Sigmoid colon (tissue), 7 donors: ENCODE data around the gene RBBP8. TPM values are rescaled to one million over a fixed set of nuclear protein-coding genes. Genes with fewer than 3 reads are reported as not detected.

Experiments used
- DNase-seq: peaks from one replicate; pipeline ENCODE4 v3.0.0-alpha.2; 2019
- H3K27ac ChIP-seq, 4 donors: fragments of 200-600 bp; sonication (generic); one replicate each; pipeline ENCODE4 v1.5.1; 2016 to 2019; ENCODE audit warnings: mild to moderate bottlenecking in 1 of 4
- H3K27me3 ChIP-seq, 3 donors: fragments of 200-600 bp; sonication (generic); one replicate each; pipeline ENCODE4 v1.5.1; 2019; ENCODE audit warnings: mild to moderate bottlenecking in 1 of 3
- H3K36me3 ChIP-seq, 4 donors: fragments of 200-600 bp; sonication (generic); one replicate each; pipeline ENCODE4 v1.5.1; 2016 to 2019
- H3K4me1 ChIP-seq, 4 donors: fragments of 200-600 bp; sonication (generic); one replicate each; pipeline ENCODE4 v1.5.1; 2017 to 2019
- H3K4me3 ChIP-seq, 4 donors: fragments of 200-600 bp; sonication (generic); one replicate each; pipeline ENCODE4 v1.5.1; 2017 to 2019; ENCODE audit warnings: mild to moderate bottlenecking in 2 of 4, moderate library complexity in 1 of 4
- H3K9me3 ChIP-seq, 4 donors: fragments of 200-600 bp in 3 of 4; sonication (generic) in 3 of 4; one replicate each; pipeline versions ENCODE4 v1.5.1 to v1.6.1; 2013 to 2019
- EP300 ChIP-seq, 4 donors: sonication (generic); formaldehyde crosslinking; IDR thresholded peaks; one replicate each; pipeline ENCODE4 v1.6.1; 2017; ENCODE audit warnings: antibody characterized with exemption in 4 of 4
- POLR2A ChIP-seq, 2 donors: fragments of 450-650 bp; IDR thresholded peaks; one replicate each; pipeline ENCODE4 v1.6.1; 2016; ENCODE audit warnings: antibody characterized with exemption in 2 of 2, mild to moderate bottlenecking in 2 of 2, moderate library complexity in 2 of 2
- POLR2AphosphoS5 ChIP-seq, 4 donors: sonication (generic); formaldehyde crosslinking; IDR thresholded peaks; one replicate each; pipeline ENCODE4 v1.6.1; 2017; ENCODE audit warnings: antibody characterized with exemption in 4 of 4
- WGBS, 2 donors: extraction: QIAGEN DNeasy Blood & Tissue Kit; methylation state at CpG; one replicate each; pipeline ENCODE4 v1.1.7; 2013; 5-methylcytosine and 5-hydroxymethylcytosine counted together
- intact Hi-C: fragments of 100-400 bp; cut with DNase I; formaldehyde crosslinking; loops from one replicate; pipeline ENCODE4 v1.15.1; 2023
- polyA plus RNA-seq, 3 donors: library from polyadenylated mRNA; stranded (reverse); fragments of 200-250 nt; gene quantifications; one replicate each; pipeline ENCODE4 v1.2.3, GENCODE V29; 2013
- small RNA-seq, 3 donors: library from RNA; depleted of rRNA; stranded (forward); fragments of <200 nt; gene quantifications; one replicate each; pipeline ENCODE3, GENCODE V24; 2016
- total RNA-seq, 4 donors: library from RNA; depleted of rRNA; stranded (reverse); fragments of >200 nt; gene quantifications; one replicate each; pipeline ENCODE4 v1.1.0, GENCODE V29; 2016
- TF ChIP-seq, protein P1 (sequence below), 4 experiments: fragments of 450-650 bp in 3 of 4; fragments of 200-600 bp in 1 of 4; IDR thresholded peaks; one replicate each; pipeline ENCODE4 v1.5.1; 2016 to 2019; ENCODE audit warnings: antibody characterized with exemption in 4 of 4, mild to moderate bottlenecking in 3 of 4, moderate library complexity in 2 of 4
- donor health status: healthy with polysubstance abuse.
- donor health status: Bipolar disorder and iron deficiency.
- donor health status: healthy.

Gene RBBP8
- total and polyA plus RNA-seq, 7 donors, result 10.3 to 30.7 (median 22.7) TPM

DNA sequence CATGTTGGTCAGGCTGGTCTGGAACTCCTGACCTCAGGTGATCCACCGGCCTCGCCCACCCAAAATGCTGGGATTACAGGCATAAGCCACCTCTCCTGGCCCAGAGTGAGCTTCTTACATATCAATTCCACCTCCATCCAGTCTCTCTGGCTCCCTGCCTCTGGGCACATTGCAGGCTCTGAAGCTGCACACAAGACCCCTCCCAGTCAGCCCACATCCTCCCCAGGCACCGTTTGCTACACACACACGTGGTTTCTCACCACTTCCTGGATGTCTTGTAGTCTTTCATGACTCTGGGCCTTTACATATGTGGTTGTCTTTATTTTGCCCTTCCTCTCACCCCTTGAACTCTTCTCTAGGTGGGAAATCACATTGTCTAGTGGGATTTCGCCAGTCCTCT is 138.2 kb downstream of the RBBP8 start:
- intact Hi-C loops, result no loop called here
- 45 to 69% methylated on average over 5 of the region's 5 CpGs for WGBS, 2 donors
- peak; percentile 70 for DNase-seq

GRCh38 chr18:23072079-23072478 is 139.0 kb downstream of the RBBP8 start:
- Histone ChIP-seq H3K36me3 (no peaks in the 10 kb centered on the region), H3K27me3 (no peaks in the 10 kb centered on the region), H3K9me3 (no peaks in the 10 kb centered on the region), H3K4me1 (no peaks in the 10 kb centered on the region), H3K4me3 (no peak overlapping the region), H3K27ac (no peak overlapping the region)
- TF ChIP-seq POLR2A (IDR thresholded peaks at IDR 0.05) (no peak), POLR2AphosphoS5 (IDR thresholded peaks at IDR 0.05) (no peak), EP300 (IDR thresholded peaks at IDR 0.05) (no peak)
- TF ChIP-seq, protein P1, sequence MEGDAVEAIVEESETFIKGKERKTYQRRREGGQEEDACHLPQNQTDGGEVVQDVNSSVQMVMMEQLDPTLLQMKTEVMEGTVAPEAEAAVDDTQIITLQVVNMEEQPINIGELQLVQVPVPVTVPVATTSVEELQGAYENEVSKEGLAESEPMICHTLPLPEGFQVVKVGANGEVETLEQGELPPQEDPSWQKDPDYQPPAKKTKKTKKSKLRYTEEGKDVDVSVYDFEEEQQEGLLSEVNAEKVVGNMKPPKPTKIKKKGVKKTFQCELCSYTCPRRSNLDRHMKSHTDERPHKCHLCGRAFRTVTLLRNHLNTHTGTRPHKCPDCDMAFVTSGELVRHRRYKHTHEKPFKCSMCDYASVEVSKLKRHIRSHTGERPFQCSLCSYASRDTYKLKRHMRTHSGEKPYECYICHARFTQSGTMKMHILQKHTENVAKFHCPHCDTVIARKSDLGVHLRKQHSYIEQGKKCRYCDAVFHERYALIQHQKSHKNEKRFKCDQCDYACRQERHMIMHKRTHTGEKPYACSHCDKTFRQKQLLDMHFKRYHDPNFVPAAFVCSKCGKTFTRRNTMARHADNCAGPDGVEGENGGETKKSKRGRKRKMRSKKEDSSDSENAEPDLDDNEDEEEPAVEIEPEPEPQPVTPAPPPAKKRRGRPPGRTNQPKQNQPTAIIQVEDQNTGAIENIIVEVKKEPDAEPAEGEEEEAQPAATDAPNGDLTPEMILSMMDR (IDR thresholded peaks at IDR 0.05), result no peak
- intact Hi-C loops, result no loop called here
- DNase-seq, result no peak
- 91 to 95% methylated on average over 9 of the region's 9 CpGs for WGBS, 2 donors

More for the DNA sequence above, 138.2 kb downstream of the RBBP8 start:
- no peak for TF ChIP-seq EP300 (IDR thresholded peaks at IDR 0.05)
- TF ChIP-seq POLR2A (IDR thresholded peaks at IDR 0.05), result no peak
- TF ChIP-seq, protein P1 (IDR thresholded peaks at IDR 0.05), result no peak
- no peak for TF ChIP-seq POLR2AphosphoS5 (IDR thresholded peaks at IDR 0.05)
- no peak overlapping the region for H3K4me3 ChIP-seq
- no peaks in the 10 kb centered on the region for H3K36me3 ChIP-seq
- no peaks in the 10 kb centered on the region for H3K4me1 ChIP-seq
- no peaks in the 10 kb centered on the region for H3K9me3 ChIP-seq
- no peak overlapping the region for H3K27ac ChIP-seq
- no peaks in the 10 kb centered on the region for H3K27me3 ChIP-seq

DNA sequence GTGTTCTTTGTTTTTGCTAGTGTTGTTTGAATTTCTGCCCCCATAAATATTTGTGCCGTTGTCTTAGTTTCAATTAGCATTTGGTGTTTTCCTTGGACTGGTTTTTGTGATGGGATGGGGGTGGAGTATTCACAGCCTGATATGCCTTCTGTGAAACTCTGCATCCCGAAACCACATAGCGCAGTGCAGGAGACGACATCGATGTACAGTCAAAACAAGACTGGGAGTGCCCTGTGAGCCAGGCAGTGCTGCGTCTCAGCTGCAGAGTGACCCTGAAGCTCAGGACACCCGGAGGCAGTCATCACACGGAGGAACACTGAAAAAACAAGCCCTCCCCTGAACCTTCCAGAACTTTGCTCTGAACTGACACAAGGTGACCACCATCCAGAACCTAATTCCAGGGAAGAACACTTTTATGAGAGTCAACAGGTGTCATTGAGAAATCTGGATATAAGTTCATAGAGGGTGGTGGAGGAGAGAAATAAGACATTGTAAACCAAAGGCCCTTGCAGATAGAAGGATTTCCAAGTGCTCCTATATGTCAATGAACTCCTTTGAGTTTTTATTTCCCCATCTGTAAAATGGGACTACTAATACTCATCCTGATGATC is 141.0 kb downstream of the RBBP8 start:
- Histone ChIP-seq H3K36me3 (no peaks in the 10 kb centered on the region), H3K4me3 (no peak overlapping the region), H3K27ac (no peak overlapping the region), H3K9me3 (no peaks in the 10 kb centered on the region), H3K4me1 (no peaks in the 10 kb centered on the region), H3K27me3 (no peaks in the 10 kb centered on the region)
- intact Hi-C loops, result no loop called here
- 72 to 79% methylated on average over 8 of the region's 8 CpGs for WGBS, 2 donors
- TF ChIP-seq POLR2AphosphoS5 (IDR thresholded peaks at IDR 0.05) (no peak), POLR2A (IDR thresholded peaks at IDR 0.05) (no peak), EP300 (IDR thresholded peaks at IDR 0.05) (no peak)
- TF ChIP-seq, protein P1 (IDR thresholded peaks at IDR 0.05), result no peak
- no peak for DNase-seq

Small RNA genes within 50 kb of the gene (small RNA-seq; reads per million reads assigned to genes)
- gene RF00019 (0 reads per million in 3 donors), gene RN7SL745P (0 to 0.06 (median 0) reads per million in 3 donors)

Other genes with a start within 250 kb of the RBBP8 start
- 1 to 10 TPM; 1.9 to 4.3 (median 3.8) TPM for gene CABLES1, start 202.2 kb downstream of the RBBP8 start, total RNA-seq
- gene CABLES1, start 202.2 kb downstream of the RBBP8 start, polyA plus RNA-seq, result 1 to 10 TPM; 3.5 to 7.2 (median 5.1) TPM